Measurements from ENCODE around the gene SOAT2.
"Not testable (repeated sequence)": the region's sequence is repeated elsewhere in the genome, so short reads cannot be mapped to it uniquely, and the experiment has no call there.

The SOAT2 gene

GRCh38 chr12:53133722-53134121 lies 30.4 kb downstream of the SOAT2 start:
- DNase-seq (ENCODE audit: low spot score), result no peak

GRCh38 chr12:53143355-53143754 lies 40.1 kb downstream of the SOAT2 start:
- DNase-seq (ENCODE audit: low spot score), result no peak

- DNase-seq (ENCODE audit: low spot score), result no peak
Observed at GRCh38 chr12:53145383-53146260, 42.3 kb downstream of the SOAT2 start.

- DNase-seq (ENCODE audit: low spot score), result no peak
Observed at GRCh38 chr12:53147181-53147580, 43.9 kb downstream of the SOAT2 start.

- no peak for DNase-seq (ENCODE audit: low spot score)
Observed at GRCh38 chr12:53147653-53148052, 44.4 kb downstream of the SOAT2 start.

GRCh38 chr12:53151039-53151438 lies 47.8 kb downstream of the SOAT2 start:
- no peak for DNase-seq (ENCODE audit: low spot score)

GRCh38 chr12:53152390-53152789 lies 49.1 kb downstream of the SOAT2 start:
- no peak for DNase-seq (ENCODE audit: low spot score)

- DNase-seq (ENCODE audit: low spot score), result peak; percentile 93
Observed at GRCh38 chr12:53159195-53159839, 56.0 kb downstream of the SOAT2 start.

GRCh38 chr12:53160000-53160399 lies 56.7 kb downstream of the SOAT2 start:
- DNase-seq (ENCODE audit: low spot score), result no peak

- no peak for DNase-seq (ENCODE audit: low spot score)
Observed at GRCh38 chr12:53160673-53161072, 57.4 kb downstream of the SOAT2 start.

GRCh38 chr12:53161119-53161911 lies 58.0 kb downstream of the SOAT2 start:
- no peak for DNase-seq (ENCODE audit: low spot score)

GRCh38 chr12:53163008-53163407 lies 59.7 kb downstream of the SOAT2 start:
- not testable (repeated sequence) for DNase-seq (ENCODE audit: low spot score)

- no peak for DNase-seq (ENCODE audit: low spot score)
Observed at GRCh38 chr12:53166837-53167236, 63.6 kb downstream of the SOAT2 start.

GRCh38 chr12:53169644-53170043 lies 66.4 kb downstream of the SOAT2 start:
- DNase-seq (ENCODE audit: low spot score), result no peak

GRCh38 chr12:53170215-53170614 lies 66.9 kb downstream of the SOAT2 start:
- DNase-seq (ENCODE audit: low spot score), result no peak

- no peak for DNase-seq (ENCODE audit: low spot score)
Observed at GRCh38 chr12:53170876-53171724, 67.8 kb downstream of the SOAT2 start.

- no peak for DNase-seq (ENCODE audit: low spot score)
Observed at GRCh38 chr12:53171725-53172329, 68.5 kb downstream of the SOAT2 start.

- no peak for DNase-seq (ENCODE audit: low spot score)
Observed at GRCh38 chr12:53172352-53172751, 69.1 kb downstream of the SOAT2 start.

- DNase-seq (ENCODE audit: low spot score), result no peak
Observed at GRCh38 chr12:53173085-53173715, 69.9 kb downstream of the SOAT2 start.

Measured in CD4-positive, alpha-beta T cell treated with Interleukin-15 for 4 hours (primary cell).